NCI-H1694 (cell line): ENCODE results near the gene PLBD1.
A peak's percentile ranks its signal among the peaks of the same experiment; 100 is the strongest.

Source experiments
- DNase-seq: peaks from one replicate; lab custom pipeline; 2025; lab: John Stamatoyannopoulos, UW

PLBD1 gene

DNA sequence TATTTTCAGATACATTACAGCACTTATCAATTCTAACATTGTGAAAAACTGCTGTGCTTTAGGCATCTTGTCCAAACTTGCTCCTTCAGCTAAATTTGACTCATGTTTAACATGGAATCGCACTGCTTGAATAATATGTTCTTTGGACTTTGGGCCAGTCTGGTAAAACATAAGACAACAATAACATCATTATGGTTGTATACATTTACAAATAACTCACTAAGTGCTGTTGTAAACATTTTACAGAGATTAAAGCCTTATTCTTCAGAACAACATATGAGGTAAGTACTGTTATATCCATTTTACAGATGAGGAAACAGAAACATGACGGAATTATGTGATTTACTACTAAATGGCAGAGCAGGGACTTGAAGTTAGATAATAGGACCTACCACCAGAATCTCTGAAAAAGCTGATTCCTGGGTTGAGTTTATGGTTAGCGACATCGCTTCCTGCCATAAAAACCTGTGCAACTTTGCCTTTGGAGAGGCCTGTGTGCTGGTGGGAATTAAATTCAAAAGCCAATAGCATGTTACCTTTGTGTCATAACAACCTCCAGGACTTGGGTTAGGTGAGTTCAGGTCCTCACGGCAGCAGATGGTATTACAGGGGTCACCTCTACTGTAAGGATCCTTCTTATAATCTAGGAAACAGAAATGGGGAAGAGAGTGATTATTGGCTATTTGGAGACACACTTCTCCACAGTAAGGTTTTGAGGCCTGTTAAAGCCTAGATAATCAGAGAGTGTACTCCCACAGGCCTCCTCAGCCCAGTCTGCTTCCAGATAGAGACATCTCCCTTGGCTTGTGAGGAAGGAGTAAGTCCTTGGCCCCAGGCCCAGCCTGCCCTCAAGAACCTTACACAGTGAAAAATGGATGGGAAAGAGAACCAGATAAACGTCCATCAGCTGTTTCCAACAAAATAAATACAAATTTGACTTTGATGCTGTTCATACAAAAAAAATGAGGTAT lies 61.8 kb downstream of the PLBD1 start:
- no peak for DNase-seq

- DNase-seq, result no peak
These were observed 72.4 kb downstream of the PLBD1 start for GRCh38 chr12:14495326-14495725.

DNA sequence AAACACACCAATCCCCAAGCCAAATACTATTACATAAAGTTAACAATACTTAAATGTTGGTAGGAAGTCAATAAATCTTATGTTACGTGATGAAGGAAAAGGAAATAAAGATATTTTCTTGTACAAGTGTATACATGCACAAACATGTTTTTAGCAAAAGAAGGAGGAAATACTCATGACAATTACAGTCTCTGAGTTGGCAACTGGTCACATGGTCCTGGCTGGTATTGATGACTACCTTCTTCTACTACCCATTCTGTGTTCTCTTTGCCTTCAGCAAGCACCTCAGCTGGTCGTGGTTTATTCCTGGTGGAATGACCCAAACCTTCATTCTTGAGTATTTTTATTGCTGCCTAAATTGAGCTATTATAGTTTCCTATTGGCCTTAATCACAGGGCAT lies 84.8 kb downstream of the PLBD1 start:
- DNase-seq, result no peak

DNA sequence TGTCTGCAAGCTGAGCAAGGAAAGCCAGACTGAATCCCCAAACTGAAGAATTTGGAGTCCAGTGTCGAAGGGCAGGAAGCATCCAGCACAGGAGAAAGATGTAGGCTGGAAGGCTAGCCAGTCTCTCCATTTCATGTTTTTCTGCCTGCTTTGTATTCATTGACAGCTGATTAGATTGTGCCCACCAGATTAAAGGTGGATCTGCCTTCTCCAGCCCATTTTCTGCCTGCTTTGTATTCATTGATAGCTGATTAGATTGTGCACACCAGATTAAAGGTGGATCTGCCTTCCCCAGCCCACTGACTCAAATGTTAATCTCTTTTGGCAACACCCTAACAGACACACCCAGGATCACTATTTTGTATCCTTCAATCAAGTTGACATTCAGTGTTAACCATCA lies 85.3 kb downstream of the PLBD1 start:
- DNase-seq, result no peak

GRCh38 chr12:14481201-14481600 lies 86.5 kb downstream of the PLBD1 start:
- DNase-seq, result no peak

GRCh38 chr12:14479004-14479403 lies 88.7 kb downstream of the PLBD1 start:
- DNase-seq, result no peak

- no peak for DNase-seq
These were observed 93.9 kb downstream of the PLBD1 start for GRCh38 chr12:14473707-14474287.

GRCh38 chr12:14471497-14471896 lies 96.2 kb downstream of the PLBD1 start:
- no peak for DNase-seq

DNA sequence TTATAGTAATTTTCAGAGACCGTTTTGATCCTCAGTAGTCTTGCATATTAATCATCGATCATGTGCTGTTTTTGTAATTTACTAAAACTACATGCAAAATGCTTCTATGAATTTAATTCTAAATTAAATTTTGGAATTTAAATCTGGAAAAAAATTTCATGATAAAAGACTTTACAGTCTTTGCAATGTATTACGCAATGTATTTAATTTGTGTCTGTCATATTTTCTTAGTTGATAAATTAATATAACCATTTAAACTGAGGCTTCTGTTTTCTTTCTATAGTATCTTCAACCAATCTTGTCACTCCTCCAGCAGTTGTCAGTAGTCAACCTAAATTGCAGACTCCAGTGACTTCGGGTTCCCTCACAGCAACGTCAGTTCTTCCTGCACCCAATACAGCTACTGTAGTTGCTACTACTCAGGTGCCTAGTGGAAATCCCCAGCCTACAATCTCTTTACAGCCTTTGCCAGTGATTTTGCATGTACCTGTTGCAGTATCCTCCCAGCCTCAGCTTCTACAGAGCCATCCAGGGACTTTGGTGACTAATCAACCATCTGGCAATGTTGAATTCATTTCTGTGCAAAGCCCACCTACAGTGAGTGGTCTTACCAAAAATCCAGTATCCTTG lies 107.4 kb downstream of the PLBD1 start:
- DNase-seq, result no peak

GRCh38 chr12:14454098-14454907 lies 113.4 kb downstream of the PLBD1 start:
- peak; percentile 28 for DNase-seq
